Epidermal melanocyte (primary cell): ENCODE results near the gene LRRN3.

Source experiments
- DNase-seq: peaks from one replicate; pipeline ENCODE4 v3.0.0; 2011; ENCODE audit warnings: low spot score; ENCODE audit not compliant: insufficient read length

LRRN3 gene

GRCh38 chr7:111104710-111105109, 13.8 kb downstream of the LRRN3 start:
- no peak for DNase-seq

DNA sequence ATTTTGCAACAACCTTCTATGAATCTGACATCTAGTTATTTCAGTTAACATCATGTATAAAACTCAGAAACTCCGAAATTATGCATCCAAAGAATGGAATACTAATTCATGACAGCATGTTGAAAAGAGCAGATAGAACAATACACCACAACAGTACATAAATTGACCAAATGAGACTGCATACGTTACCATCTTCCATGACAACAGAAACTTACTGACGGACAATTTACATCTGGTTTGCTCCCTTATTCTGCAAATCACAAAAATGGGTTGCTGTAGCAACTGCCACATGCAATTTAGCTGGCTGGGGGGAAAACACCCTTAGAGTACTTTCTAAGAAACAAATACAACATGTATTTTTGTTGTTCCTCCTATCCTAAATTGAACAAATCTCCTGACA, 14.3 kb downstream of the LRRN3 start:
- DNase-seq: no peak

GRCh38 chr7:111107579-111107978, 16.7 kb downstream of the LRRN3 start:
- DNase-seq: no peak

DNA sequence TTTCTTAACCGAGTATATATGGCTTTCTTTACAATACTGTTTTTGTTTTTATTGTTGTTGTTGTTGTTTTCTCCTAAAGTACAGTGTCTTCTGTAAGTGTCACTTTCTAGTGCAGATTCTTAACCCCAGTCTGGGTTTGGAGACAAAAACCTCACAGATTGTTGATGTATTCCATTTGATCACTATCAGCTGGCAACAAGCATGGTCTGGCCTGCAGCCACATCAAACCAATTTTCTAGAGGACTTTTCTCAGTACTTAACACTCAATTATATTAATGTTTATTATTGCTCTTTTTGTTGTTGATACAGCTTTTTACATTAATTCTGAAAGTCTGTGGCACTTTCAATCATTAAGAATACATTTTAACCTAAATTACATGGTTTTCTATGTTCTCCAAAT, 17.1 kb downstream of the LRRN3 start:
- DNase-seq: no peak

DNA sequence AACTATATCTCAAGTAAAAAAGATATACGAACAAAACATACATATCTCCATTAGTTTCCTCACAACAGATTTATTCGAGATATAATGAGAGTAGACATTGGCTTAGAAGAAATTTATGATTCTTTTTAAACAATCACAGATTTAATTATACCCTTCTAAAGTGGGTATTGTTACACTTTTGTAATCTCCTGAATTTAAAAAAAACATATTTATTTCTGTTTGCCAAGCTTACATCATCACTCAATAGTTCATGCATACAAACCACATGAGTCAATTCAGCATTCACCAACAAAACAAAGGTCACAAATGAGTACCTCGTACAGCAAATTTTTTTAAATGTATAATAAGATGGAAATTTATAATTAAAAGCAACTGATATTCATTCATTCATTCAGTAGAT, 17.6 kb downstream of the LRRN3 start:
- DNase-seq: no peak

DNA sequence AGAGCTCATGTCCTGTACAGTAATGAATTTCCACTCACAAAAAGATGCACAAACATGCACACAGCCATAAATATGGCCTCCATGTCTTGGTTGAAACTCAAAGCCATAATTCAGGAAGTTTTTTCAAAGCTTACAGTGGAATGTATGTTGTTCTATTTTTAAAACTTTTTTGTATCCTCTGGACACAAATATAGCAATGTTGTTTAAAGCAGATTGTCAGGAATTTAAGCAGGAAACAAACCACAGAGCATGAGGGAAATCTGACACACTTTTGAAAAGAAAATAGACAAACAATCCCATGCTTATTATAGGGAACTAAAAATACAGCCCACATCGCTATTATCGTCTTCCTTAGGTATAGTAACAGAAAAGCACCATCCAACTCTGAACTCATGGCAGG, 21.5 kb downstream of the LRRN3 start:
- DNase-seq: no peak

DNA sequence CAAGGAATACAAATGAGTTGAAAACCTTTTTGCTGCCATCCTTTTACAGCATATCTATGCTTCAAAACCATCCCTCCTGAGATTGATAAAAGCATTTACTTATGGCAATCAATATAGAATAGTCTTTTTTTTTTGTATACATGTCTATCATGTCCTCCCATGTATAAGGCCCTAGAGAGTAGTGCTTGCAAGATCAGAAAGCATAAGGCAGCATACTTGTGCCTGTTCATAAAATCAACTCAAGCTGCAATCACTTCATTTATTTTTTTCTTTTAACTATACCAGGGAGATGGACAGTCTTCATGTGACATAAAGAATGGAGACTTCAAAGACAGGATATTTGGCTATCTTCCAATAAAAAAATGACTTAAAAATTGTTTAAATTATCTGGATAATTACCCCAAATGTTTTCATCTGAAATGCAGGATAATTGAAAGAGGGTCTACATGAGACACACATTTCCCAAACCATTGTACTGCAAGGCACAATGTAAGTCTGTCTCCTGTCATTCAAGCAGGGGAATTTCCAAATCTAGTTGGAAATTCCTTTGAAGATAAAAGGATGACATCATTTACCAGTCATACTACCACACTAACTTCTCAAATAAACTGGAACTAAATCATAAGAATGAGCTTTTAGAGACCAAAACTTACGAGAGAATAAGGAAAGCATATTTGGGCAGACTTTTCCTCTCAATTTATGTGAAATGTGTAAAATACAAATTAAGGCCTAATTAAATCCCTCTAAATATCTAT, 22.5 kb downstream of the LRRN3 start:
- no peak for DNase-seq

GRCh38 chr7:111115966-111116365, 25.0 kb downstream of the LRRN3 start:
- DNase-seq: no peak

- DNase-seq: no peak
These were observed 36.1 kb downstream of the LRRN3 start for GRCh38 chr7:111126987-111127386.

DNA sequence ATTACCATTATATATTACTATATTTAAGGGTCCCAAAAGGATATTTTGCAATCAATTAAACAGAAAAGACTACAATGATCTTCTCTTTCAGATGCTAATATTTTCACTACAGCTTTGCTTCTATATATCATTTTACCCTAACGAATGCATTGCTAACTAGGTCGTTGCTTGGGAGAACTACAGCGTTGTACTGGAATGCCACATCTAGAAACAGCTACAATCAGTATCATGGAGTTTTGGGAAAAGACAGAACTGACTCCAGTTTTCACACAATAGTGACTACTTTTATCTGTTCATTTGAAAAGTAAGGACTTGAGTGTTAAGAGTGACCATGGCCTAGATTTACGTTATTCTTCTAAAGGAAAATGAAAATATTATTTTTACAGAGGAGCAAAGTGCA, 38.5 kb downstream of the LRRN3 start:
- DNase-seq: no peak

DNA sequence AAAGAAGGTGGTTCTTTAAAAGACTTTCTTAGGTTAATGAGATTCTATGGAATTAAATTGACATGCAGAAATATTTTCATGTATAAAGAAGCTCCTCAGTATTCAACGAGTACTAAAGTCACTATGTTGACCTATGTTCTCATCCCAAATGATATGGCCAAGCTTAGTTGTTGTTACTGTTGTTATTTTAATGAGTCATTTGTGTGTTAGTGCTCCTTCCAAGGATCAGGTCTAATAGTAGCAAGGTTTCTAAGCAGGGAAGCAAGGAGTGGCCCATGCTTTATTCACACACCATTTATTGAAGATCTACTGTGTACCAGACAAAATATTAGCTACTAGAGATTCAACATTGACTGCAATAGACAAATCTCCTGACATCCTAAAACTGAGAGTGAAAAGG, 41.9 kb downstream of the LRRN3 start:
- DNase-seq: no peak

DNA sequence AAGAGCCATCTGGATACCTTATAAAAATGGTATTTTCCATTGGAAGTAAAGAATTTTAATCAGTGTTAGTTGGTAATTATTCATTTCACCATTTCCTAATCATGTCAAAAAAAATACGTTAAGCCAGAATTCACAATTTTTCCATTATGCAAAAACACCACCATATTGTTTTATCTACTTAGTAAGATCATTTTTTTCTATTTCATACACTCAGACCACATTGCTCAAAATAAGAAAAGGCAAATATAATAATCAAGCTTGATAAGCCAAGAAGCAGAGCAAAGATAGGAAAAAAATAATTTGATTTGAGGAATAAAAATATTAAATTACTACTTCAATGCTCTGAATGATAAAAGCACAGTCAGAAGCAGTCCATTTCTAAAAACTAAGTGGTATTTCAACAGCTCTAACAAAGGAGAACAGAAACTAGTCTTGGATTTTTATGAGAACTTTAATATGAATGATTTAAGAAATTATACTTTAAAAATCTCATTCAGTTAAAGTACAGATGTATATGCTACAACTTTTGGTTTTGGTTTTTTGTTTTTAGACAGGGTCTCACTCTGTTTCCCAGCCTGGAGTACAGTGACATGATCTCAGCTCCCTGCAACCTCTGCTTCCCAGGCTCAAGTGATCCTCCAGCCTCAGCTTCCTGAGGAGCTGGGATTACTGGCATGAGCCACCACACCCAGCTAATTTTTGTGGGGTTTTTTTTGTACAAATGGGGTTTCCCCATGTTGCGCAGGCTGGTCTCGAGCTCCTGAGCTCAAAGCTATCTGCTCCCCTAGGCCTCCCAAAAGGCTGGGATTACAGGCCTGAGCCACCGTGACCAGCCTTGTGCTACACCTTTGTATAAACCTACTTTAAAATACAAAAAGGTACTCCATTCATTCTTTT, 46.6 kb downstream of the LRRN3 start:
- no peak for DNase-seq

GRCh38 chr7:111138193-111138569, 47.3 kb downstream of the LRRN3 start:
- DNase-seq: no peak

DNA sequence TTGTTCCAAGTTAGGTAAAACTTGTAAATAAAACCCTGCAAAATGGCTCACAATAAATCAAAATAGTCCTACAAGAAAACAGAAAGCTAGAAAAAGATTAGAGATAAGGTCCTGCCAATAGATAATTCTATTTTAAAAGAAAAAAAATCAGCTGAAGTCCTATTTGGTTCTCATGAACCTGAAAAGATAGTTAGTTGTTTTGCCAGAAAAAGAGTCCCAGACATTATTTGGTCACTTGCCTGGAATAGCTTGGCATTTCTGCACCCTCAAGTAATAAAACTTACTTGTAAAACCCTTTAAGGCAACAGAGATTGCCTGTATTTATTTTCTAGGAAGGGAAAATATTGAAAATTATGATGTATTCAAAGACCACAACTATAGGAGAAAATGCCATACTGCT, 47.7 kb downstream of the LRRN3 start:
- no peak for DNase-seq

- no peak for DNase-seq
These were observed 49.4 kb downstream of the LRRN3 start for GRCh38 chr7:111140091-111140865.

- no peak for DNase-seq
These were observed 54.5 kb downstream of the LRRN3 start for GRCh38 chr7:111145472-111145871.

DNA sequence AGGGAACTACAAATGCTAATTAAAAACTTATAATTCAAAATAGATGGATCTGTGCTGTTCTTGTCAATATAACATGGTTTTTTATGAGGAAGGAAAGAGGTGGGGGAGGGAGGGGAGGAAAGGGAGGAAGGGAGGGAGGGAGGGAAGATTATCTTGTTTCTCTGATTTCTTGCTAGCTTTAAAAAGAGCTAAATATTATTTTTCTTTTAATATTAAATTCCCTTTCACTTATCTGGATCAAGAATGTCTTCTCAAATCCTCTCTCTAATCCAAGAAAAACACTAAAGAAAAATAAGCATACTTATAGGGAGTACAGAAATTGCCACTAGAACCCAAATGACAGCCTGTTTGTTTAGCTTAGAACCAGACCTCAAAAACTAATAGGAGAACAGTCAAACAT, 55.2 kb downstream of the LRRN3 start:
- DNase-seq: no peak

- DNase-seq: no peak
These were observed 57.0 kb downstream of the LRRN3 start for GRCh38 chr7:111147708-111148533.

GRCh38 chr7:111150709-111151108, 59.8 kb downstream of the LRRN3 start:
- no peak for DNase-seq

- DNase-seq: no peak
These were observed 68.5 kb downstream of the LRRN3 start for GRCh38 chr7:111159426-111159825.

- DNase-seq: no peak
These were observed 69.4 kb downstream of the LRRN3 start for GRCh38 chr7:111160297-111160696.
